AG09319 (cell line): ENCODE data around the gene VAMP2.

Source experiments
- DNase-seq: peaks from one replicate; pipeline ENCODE4 v3.0.0-alpha.2; 2010; ENCODE audit warnings: low read depth; ENCODE audit errors: extremely low read depth
- TF ChIP-seq, protein P1 (sequence below): IDR thresholded peaks from 2 replicates; pipeline ENCODE4 v1.5.1; 2011; ENCODE audit warnings: low read depth, mild to moderate bottlenecking, inconsistent platforms, low read length, moderate library complexity

Gene VAMP2

DNA sequence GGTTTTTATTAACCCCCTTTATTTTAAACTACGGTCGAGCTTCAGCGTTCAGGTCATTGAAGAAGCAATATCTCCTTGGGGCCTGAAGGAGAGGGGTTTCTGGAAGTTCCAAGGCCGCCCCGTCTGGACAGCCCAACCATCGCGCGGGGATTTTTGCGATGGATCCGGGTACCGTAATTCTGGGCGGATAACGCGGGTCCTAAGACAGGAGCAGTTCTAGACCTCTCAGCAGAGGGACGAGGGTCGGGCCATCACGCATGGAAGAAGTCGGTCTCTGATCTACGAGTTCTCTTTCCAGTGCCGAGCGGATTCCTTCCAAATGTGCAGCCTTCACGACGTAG, 23.7 kb upstream of the VAMP2 start:
- TF ChIP-seq, protein P1, sequence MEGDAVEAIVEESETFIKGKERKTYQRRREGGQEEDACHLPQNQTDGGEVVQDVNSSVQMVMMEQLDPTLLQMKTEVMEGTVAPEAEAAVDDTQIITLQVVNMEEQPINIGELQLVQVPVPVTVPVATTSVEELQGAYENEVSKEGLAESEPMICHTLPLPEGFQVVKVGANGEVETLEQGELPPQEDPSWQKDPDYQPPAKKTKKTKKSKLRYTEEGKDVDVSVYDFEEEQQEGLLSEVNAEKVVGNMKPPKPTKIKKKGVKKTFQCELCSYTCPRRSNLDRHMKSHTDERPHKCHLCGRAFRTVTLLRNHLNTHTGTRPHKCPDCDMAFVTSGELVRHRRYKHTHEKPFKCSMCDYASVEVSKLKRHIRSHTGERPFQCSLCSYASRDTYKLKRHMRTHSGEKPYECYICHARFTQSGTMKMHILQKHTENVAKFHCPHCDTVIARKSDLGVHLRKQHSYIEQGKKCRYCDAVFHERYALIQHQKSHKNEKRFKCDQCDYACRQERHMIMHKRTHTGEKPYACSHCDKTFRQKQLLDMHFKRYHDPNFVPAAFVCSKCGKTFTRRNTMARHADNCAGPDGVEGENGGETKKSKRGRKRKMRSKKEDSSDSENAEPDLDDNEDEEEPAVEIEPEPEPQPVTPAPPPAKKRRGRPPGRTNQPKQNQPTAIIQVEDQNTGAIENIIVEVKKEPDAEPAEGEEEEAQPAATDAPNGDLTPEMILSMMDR: no peak
- no peak for DNase-seq

DNA sequence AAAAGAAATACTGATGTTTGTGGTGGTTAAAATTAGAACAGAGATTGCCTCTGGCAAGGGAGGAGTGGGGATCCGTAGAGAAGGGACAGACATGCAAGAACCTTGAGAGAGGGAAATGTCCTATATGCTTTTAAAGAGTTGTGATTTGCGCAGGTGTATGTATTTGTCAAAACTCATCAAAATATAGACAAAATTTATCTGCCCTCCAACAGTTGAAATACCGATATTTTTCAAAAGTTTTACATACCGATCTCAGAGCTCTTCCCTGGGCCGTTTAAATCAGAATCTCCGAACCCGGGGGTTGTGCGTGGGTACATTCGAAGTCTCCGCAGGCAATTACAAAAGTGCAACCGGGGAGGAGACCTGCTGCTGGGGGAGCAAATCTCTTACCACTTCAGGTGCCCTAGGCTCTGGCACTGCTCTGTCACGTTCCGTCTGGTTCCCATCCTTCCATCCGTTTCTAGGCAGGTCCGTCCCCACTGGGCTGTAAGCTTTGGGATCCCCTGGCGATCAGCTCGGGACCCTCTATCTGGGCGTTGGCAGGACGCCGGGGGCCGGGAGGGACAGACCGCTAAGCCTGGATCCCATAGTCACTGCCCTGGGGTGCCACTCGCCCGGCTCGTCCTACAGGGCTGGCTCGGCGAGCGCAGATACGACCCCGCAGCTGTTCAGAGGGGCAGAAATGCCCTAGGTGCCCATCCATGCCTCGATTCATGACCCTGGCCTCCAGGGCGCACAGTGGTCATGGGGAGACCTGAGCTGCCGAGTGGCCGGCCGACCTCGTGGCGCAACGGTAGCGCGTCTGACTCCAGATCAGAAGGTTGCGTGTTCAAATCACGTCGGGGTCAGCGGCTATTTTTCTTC, 23.1 kb upstream of the VAMP2 start:
- TF ChIP-seq, protein P1: no peak
- no peak for DNase-seq

DNA sequence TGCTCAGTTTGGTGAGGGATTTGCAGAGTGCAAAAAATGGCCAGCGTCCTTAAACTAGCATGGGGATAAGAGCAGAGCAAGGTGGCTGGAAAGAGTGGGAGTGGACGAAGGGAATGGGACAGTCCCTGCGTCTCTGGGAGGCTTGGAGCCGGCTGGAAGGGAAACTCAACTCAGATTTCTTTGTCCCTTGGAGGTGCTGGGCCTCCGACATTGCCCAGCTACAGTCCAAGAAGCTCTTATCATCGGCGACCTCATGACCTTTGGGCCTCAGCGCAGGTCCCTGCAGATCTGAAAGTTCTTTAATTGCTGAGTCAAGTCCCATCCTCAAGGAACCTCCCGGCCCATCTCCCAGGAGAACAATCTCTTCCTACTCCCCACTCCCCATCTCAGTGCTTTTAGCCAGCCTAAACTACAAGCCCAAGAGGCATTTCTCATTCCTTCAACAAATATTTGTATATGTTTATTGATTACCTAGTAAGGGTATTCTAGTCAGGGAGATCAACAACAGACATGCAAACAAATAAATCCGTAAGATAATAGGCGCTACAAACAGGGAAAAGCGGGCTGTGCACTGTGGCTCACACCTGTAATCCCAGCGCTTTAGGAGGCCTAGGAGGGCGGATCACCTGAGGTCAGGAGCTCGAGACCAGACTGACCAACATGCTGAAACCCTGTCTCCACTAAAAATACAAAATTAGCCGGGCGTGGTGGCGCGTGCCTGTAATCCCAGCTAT, 14.4 kb upstream of the VAMP2 start:
- TF ChIP-seq, protein P1: no peak
- no peak for DNase-seq

DNA sequence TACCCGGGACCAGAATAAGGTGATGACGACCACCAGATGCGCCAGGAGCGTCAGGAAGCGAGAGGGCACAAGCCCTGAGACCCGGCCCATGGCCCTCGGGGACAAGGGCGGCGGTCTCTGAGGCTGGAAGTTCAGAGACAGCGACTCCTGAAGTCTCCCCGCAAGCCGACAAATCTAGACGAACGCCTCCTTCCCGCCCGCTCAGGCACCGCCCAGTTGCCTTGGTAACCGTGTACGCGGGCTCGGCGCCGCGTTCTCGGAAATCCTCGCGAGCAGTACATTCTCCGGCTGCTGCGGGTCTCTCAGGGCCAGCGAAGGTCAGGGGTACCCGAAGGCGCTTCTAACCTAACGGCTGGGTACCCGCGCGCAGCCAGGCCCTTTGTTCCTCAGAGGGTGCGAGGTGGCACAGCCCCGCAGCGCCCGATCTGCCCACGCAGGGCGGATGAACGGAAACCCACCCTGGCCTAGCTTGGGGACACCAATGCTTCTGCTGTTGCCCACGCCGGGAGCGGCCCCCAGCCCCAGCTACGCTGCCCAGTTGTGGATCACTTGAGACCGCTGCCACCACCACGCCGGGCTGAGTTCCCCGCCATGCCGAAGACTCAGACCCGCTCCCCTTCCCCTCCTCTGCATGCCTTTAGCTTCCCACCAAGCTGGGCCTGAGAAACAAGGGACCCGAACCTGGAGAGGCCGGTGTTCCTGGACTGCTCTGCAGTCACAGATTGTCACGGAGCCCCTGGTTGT, 13.6 kb upstream of the VAMP2 start, which contains the start of gene TMEM107:
Gene TMEM107 (minus strand): TSS at position 184 of the 744 bp plus-strand sequence. CDS start 94 bp downstream, at position 90.
- no peak for DNase-seq
- TF ChIP-seq, protein P1: peak; percentile 10

DNA sequence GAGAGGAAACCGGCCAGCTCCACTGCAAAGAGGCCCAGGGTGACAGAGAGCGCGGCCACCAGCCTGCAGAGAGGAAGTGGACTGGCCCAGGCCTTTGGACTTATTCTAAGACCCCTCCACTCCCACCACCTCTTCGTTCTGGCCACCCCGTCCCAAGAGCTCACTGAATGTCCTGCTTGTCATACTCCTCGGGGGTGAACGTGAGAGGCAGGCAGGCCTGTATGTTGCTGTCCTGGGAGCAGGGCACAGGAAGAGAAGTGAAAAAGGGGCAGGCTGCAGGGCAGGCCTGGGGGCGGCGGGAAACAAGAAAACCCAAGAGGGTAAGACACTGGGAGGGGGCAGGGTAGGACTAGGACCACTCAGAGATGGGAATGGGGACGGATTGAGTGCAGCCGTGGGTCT, 13.0 kb upstream of the VAMP2 start:
- TF ChIP-seq, protein P1: no peak

GRCh38 chr17:8173871-8174322, 11.1 kb upstream of the VAMP2 start:
- TF ChIP-seq, protein P1: no peak
- DNase-seq: no peak

More for the DNA sequence above, 13.0 kb upstream of the VAMP2 start:
- no peak for DNase-seq
